DOHH2 (cell line): Measurements from ENCODE around the gene STRA6.

Experiments used
- CTCF ChIP-seq: fragments of 200-600 bp; sonication (generic); IDR thresholded peaks from one replicate; pipeline ENCODE4 v1.5.1; 2014; ENCODE audit warnings: antibody characterized with exemption, mild to moderate bottlenecking, low read depth, low read length; ENCODE audit not compliant: poor library complexity, severe bottlenecking
- EZH2phosphoT487 ChIP-seq: fragments of 200-600 bp; sonication (generic); IDR thresholded peaks from 2 replicates; pipeline ENCODE4 v1.6.1; 2017; ENCODE audit warnings: borderline replicate concordance, mild to moderate bottlenecking, antibody characterized with exemption, low read length, moderate library complexity, mixed read lengths

- TF ChIP-seq CTCF (no peak), EZH2phosphoT487 (no peak)
Measured at GRCh38 chr15:74159773-74160172, 42.8 kb downstream of the STRA6 start.
